Mesendoderm (in vitro differentiated cells): ENCODE results near the gene OPCML.

Experiments used
- DNase-seq: peaks from one replicate; pipeline ENCODE4 v3.0.0; 2013
- H2AK5ac ChIP-seq: 2 replicates; pipeline ENCODE4 v1.6.1; 2013; ENCODE audit warnings: low read length, inconsistent platforms
- H2BK120ac ChIP-seq: 2 replicates; pipeline ENCODE4 v1.6.1; 2013; ENCODE audit warnings: low read depth, mild to moderate bottlenecking, low read length, moderate library complexity, mixed read lengths
- H2BK15ac ChIP-seq: replicated peaks from 2 replicates; pipeline ENCODE4 v1.6.1; 2013; ENCODE audit warnings: low read depth, mild to moderate bottlenecking, moderate library complexity
- H2BK5ac ChIP-seq: 2 replicates; pipeline ENCODE4 v1.6.1; 2013; ENCODE audit warnings: low read length, inconsistent platforms
- H3K18ac ChIP-seq: 2 replicates; pipeline ENCODE4 v1.6.1; 2013; ENCODE audit warnings: mild to moderate bottlenecking, low read length, mixed read lengths
- H3K23ac ChIP-seq: one replicate; pipeline ENCODE4 v1.6.1; 2013; ENCODE audit warnings: low read length
- H3K27ac ChIP-seq: 2 replicates; pipeline ENCODE4 v1.5.1; 2013; ENCODE audit warnings: low read depth, mild to moderate bottlenecking, inconsistent platforms, low read length, moderate library complexity
- H3K27me3 ChIP-seq: 2 replicates; pipeline ENCODE4 v1.6.1; 2013; ENCODE audit warnings: low read length, control low read depth, mild to moderate bottlenecking, inconsistent platforms; ENCODE audit not compliant: insufficient read depth, poor library complexity
- H3K36me3 ChIP-seq: 2 replicates; pipeline ENCODE4 v1.6.1; 2013; ENCODE audit warnings: low read length, inconsistent platforms; ENCODE audit not compliant: control insufficient read depth, insufficient read depth
- H3K4ac ChIP-seq: one replicate; pipeline ENCODE4 v1.6.1; 2013; ENCODE audit warnings: low read depth, mild to moderate bottlenecking, low read length, moderate library complexity
- H3K4me1 ChIP-seq: 2 replicates; pipeline ENCODE4 v1.6.1; 2013; ENCODE audit warnings: low read depth, low read length, inconsistent platforms; ENCODE audit not compliant: control insufficient read depth
- H3K4me2 ChIP-seq: 2 replicates; pipeline ENCODE4 v1.6.1; 2013; ENCODE audit warnings: low read length
- H3K4me3 ChIP-seq: 2 replicates; pipeline ENCODE4 v1.5.1; 2013; ENCODE audit warnings: mild to moderate bottlenecking, low read length
- H3K56ac ChIP-seq: one replicate; pipeline ENCODE4 v1.6.1; 2013; ENCODE audit warnings: low read length
- H3K79me1 ChIP-seq: 2 replicates; pipeline ENCODE4 v1.6.1; 2013; ENCODE audit warnings: low read length, inconsistent platforms
- H3K79me2 ChIP-seq: 2 replicates; pipeline ENCODE4 v1.6.1; 2013; ENCODE audit warnings: mild to moderate bottlenecking, low read length; ENCODE audit not compliant: control insufficient read depth, insufficient read depth
- H3K9ac ChIP-seq: 2 replicates; pipeline ENCODE4 v1.6.1; 2013; ENCODE audit warnings: low read length, inconsistent platforms
- H4K5ac ChIP-seq: one replicate; pipeline ENCODE4 v1.6.1; 2013; ENCODE audit warnings: low read length
- H4K8ac ChIP-seq: one replicate; pipeline ENCODE4 v1.6.1; 2013; ENCODE audit warnings: low read depth, mild to moderate bottlenecking, control low read depth, low read length, moderate library complexity
- WGBS: extraction: QIAGEN DNeasy Blood & Tissue Kit; methylation state at CpG from one replicate; pipeline ENCODE4 v1.1.7; 2013; ENCODE audit warnings: low lambda C conversion rate, missing lambda C conversion rate; ENCODE audit not compliant: insufficient coverage; ENCODE audit errors: extremely low coverage; 5-methylcytosine and 5-hydroxymethylcytosine counted together

The OPCML gene

GRCh38 chr11:133049244-133050019 is 482.9 kb downstream of the OPCML start:
- Histone ChIP-seq H3K4me3 (no peak overlapping the region), H3K4me2 (no peak overlapping the region), H4K5ac (no peak overlapping the region), H3K36me3 (no peaks in the 10 kb centered on the region), H2BK120ac (no peak overlapping the region), H3K9ac (no peak overlapping the region), H3K79me1 (no peaks in the 10 kb centered on the region), H3K4me1 (peaks cover 12% of the 10 kb centered on the region), H3K27ac (no peak overlapping the region), H3K18ac (no peak overlapping the region), H2AK5ac (peak overlapping the region; percentile 11), H2BK5ac (no peak overlapping the region), H3K4ac (no peak overlapping the region), H3K79me2 (no peaks in the 10 kb centered on the region), H2BK15ac (no peak overlapping the region), H3K23ac (no peak overlapping the region), H3K56ac (no peak overlapping the region), H4K8ac (no peak overlapping the region), H3K27me3 (no peaks in the 10 kb centered on the region)
- no CpG with 5 or more reads among the region's 11 CpGs for WGBS
- DNase-seq: peak; percentile 40

GRCh38 chr11:133048270-133048669 is 484.0 kb downstream of the OPCML start:
- Histone ChIP-seq H3K27me3 (no peaks in the 10 kb centered on the region), H2BK15ac (no peak overlapping the region), H3K79me1 (no peaks in the 10 kb centered on the region), H3K4me1 (peaks cover 12% of the 10 kb centered on the region), H2BK5ac (no peak overlapping the region), H3K36me3 (no peaks in the 10 kb centered on the region), H3K4me3 (no peak overlapping the region), H2AK5ac (no peak overlapping the region), H3K4me2 (no peak overlapping the region), H3K4ac (no peak overlapping the region), H3K79me2 (no peaks in the 10 kb centered on the region), H2BK120ac (no peak overlapping the region), H3K9ac (no peak overlapping the region), H4K5ac (no peak overlapping the region), H3K56ac (no peak overlapping the region), H3K23ac (no peak overlapping the region), H3K18ac (no peak overlapping the region), H4K8ac (no peak overlapping the region), H3K27ac (no peak overlapping the region)
- DNase-seq: no peak
- WGBS: no CpG with 5 or more reads among the region's 8 CpGs

GRCh38 chr11:133047771-133048115 is 484.6 kb downstream of the OPCML start:
- Histone ChIP-seq H3K79me1 (no peaks in the 10 kb centered on the region), H3K18ac (no peak overlapping the region), H3K4me2 (no peak overlapping the region), H3K4me1 (peaks cover 12% of the 10 kb centered on the region), H4K8ac (no peak overlapping the region), H2BK5ac (no peak overlapping the region), H3K23ac (no peak overlapping the region), H3K27me3 (no peaks in the 10 kb centered on the region), H3K27ac (no peak overlapping the region), H3K9ac (no peak overlapping the region), H3K4me3 (no peak overlapping the region), H3K36me3 (no peaks in the 10 kb centered on the region), H2BK120ac (peak overlapping the region; percentile 3), H3K56ac (no peak overlapping the region), H2BK15ac (no peak overlapping the region), H2AK5ac (no peak overlapping the region), H3K4ac (no peak overlapping the region), H4K5ac (no peak overlapping the region), H3K79me2 (no peaks in the 10 kb centered on the region)
- WGBS: no CpG with 5 or more reads among the region's 5 CpGs
- DNase-seq: peak; percentile 59

GRCh38 chr11:133047036-133047770 is 485.1 kb downstream of the OPCML start:
- Histone ChIP-seq H2BK15ac (no peak overlapping the region), H3K23ac (no peak overlapping the region), H2AK5ac (no peak overlapping the region), H3K9ac (no peak overlapping the region), H3K79me1 (no peaks in the 10 kb centered on the region), H3K18ac (peak overlapping the region; percentile 52), H4K5ac (no peak overlapping the region), H3K56ac (no peak overlapping the region), H3K36me3 (no peaks in the 10 kb centered on the region), H2BK5ac (no peak overlapping the region), H3K4ac (no peak overlapping the region), H3K4me3 (no peak overlapping the region), H3K27ac (no peak overlapping the region), H3K4me2 (no peak overlapping the region), H3K4me1 (peaks cover 12% of the 10 kb centered on the region), H2BK120ac (no peak overlapping the region), H4K8ac (no peak overlapping the region), H3K27me3 (no peaks in the 10 kb centered on the region), H3K79me2 (no peaks in the 10 kb centered on the region)
- no peak for DNase-seq
- no CpG with 5 or more reads among the region's 15 CpGs for WGBS

GRCh38 chr11:133046252-133046651 is 486.0 kb downstream of the OPCML start:
- Histone ChIP-seq H2BK120ac (no peak overlapping the region), H4K5ac (no peak overlapping the region), H3K56ac (no peak overlapping the region), H2BK5ac (no peak overlapping the region), H3K27me3 (no peaks in the 10 kb centered on the region), H3K4ac (no peak overlapping the region), H2BK15ac (no peak overlapping the region), H4K8ac (no peak overlapping the region), H3K4me1 (peaks cover 12% of the 10 kb centered on the region), H3K23ac (no peak overlapping the region), H3K4me3 (no peak overlapping the region), H3K9ac (no peak overlapping the region), H3K79me1 (no peaks in the 10 kb centered on the region), H3K36me3 (no peaks in the 10 kb centered on the region), H3K79me2 (no peaks in the 10 kb centered on the region), H3K27ac (no peak overlapping the region), H2AK5ac (no peak overlapping the region), H3K18ac (no peak overlapping the region), H3K4me2 (no peak overlapping the region)
- no peak for DNase-seq
- no CpG with 5 or more reads among the region's 7 CpGs for WGBS
